ENCODE results near the gene PID1.

The PID1 gene, protein sequence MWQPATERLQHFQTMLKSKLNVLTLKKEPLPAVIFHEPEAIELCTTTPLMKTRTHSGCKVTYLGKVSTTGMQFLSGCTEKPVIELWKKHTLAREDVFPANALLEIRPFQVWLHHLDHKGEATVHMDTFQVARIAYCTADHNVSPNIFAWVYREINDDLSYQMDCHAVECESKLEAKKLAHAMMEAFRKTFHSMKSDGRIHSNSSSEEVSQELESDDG

DNA sequence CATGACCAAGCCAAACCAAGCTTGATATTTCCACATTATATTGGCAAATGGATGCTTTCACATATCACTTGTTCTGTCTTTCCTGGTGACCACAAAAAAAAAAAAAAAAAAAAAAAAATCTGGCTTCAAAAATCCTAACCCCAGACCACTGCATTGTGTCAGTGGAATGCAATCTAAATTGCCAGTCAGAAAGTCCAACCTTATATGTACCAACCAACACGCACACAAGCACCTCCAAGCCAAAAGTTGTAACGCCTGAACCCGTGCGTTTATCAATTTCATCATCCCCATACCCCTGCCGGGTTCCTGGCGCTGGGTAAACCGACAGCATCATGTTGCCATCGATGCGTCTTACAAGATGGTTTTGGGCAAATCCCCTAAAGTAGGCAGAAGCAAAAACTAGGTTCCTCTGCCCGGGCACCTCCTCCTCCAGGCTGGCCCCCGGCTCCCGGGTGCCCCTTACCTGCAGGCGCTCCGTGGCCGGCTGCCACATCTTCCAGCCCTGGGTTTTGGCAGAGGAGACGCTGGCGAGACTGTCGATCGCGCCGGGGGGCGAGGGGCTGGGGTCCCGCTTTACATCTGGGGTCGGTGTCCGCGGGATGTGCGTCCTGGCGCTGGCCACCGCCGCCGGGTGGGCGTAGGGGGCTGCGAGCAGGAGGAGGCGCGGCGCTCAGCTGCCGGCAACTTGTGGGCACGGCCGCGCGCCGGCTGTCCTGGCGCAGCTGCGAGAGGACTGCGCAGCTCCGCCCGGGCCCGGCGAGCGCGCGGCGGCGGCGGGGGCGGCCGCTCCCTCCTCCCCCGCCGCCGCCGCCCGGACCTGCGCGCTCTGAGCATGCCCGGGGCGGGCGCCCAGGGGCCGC, at the start of gene PID1:
PID1 (minus strand) TSS at position 737 of the 860 bp plus-strand sequence; CDS start at position 493, 244 bp downstream.
- no peak for DNase-seq (ENCODE audit: low read depth, low spot score)

DNA sequence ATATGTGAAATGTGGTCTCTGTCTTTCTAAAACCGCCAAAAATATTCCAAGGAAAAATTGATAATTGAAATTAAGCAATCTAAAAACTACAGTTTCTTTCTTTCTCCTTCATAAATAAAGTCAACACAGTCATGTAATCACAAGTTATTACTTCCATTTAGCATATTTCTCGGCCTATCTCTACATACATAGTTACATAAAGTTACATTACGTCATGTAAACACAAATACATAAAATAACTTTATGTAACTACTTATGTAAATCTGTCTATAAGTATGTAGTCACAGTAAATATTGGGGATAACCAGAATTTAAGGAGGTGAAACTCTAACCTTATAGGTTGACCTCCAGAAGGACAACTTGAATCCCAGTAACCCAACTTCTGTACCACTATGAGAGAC, 48.5 kb upstream of the PID1 start:
- no peak for DNase-seq (ENCODE audit: low read depth, low spot score)

DNA sequence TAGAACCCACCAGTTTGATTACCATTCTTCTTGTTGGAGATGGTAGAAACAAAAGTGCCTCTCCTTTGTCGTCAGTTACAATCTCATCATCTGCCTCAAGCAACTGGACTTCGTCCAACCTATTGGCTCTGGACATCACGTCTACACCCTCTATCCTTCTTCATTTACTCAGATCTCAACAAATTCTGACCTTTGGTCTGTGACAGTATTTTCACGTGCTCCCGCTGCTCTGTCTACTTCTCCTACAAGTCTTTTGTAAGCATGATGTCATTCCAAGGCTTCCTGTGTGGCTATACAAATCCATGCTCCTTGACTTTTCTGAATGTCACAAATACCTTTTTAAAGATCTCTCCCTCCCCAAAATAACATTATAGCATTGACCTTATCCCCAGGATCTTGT, 43.0 kb upstream of the PID1 start:
- no peak for DNase-seq (ENCODE audit: low read depth, low spot score)

DNA sequence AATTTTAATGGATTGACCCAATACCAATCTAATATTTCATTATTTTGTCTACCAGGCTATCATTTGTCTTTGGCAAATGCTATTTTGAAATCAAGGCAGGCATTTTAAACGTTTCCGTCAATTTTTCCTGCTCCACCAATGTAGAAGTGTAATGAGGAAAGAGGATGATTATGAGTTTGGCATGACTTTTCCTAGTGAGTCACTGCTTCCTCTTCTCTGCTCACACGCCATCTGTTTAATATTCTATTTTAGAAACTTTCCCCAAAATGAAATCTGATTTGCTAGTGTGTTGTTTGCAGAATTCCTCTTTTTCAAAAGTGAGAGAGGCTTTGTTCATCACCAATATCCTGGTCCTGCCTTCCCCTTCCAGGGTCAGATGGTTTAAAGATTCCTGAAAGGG, 42.5 kb upstream of the PID1 start:
- no peak for DNase-seq (ENCODE audit: low read depth, low spot score)

DNA sequence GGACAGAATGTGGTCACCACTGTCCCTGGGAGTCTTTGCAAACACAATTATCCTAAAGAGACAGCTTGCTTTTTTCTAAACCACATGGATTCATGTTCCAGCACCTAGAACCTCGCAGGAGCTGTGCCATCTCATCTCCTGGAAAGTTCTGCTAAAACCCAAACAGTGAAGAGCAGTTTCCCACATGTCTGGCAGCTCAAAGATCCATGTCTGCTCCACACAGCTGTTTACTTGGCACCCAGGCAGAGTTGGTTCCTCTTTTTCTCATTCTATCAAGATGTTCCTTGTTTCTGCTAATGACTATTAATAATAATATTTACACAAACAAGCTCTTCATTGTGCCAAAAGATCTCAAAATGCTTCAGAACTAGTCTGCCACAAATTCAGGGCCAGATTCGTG, 30.1 kb upstream of the PID1 start:
- DNase-seq (ENCODE audit: low read depth, low spot score) = no peak

DNA sequence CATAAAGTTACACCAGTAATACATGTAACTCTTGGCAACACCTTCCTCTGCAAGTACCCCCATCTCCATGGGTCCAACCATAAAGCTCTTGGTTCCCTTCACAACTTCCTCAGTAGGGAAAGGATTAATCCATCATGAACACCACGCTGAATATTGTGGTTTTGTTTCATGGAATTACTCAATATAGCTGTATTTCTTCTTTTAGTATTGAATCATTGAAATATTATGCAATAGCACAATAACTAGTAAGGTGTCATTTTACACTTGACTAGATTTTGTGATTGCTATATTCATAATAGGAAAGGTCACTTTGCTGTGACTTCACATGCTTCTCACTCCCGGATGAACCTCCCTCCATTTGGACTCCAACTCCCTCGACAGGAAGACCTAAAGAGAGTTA, 29.7 kb upstream of the PID1 start:
- DNase-seq (ENCODE audit: low read depth, low spot score) = no peak

GRCh38 chr2:229300371-229300770, 29.3 kb upstream of the PID1 start:
- no peak for DNase-seq (ENCODE audit: low read depth, low spot score)

- no peak for DNase-seq (ENCODE audit: low read depth, low spot score)
Observed at GRCh38 chr2:229297247-229297646, 26.2 kb upstream of the PID1 start.

DNA sequence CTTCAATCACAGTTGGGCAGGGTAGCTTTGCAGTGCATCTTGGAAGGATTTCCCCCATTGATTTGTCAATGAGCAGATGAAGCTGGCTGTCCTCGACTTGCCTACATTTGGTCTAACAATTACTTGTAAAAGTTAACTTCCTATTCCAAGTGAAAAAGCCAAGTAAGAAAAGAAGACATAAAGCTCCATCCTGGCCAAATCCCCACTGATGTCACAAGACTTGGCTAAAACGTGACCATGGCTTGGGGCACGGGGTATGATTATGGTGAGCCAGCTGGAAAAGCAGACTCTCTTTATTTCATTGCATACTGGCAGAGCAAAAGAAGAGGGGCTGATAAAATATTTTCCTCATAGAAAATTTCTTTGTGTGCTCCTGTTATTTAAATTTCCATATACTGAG, 25.4 kb upstream of the PID1 start:
- DNase-seq (ENCODE audit: low read depth, low spot score) = no peak

GRCh38 chr2:229296016-229296415, 24.9 kb upstream of the PID1 start:
- no peak for DNase-seq (ENCODE audit: low read depth, low spot score)

DNA sequence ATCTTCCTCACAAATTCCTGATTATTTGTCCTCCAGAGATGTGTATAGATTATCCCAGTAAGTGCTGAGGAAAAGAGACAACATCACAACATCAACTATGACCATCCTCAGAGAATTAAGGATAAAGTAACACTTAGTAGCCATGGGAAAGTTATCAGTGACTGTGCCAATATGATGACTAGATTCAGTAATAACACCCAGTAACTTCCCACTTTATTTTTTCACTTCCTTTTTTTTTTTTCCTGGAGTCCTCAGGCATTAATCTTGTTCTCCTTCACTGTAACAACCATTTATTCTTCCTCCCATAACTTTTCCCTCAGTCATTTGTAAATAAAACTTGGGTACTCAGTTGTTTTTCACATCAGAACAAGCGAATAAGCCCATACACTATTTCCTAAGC, 16.7 kb upstream of the PID1 start:
- DNase-seq (ENCODE audit: low read depth, low spot score) = no peak

GRCh38 chr2:229282758-229283546, 11.9 kb upstream of the PID1 start:
- DNase-seq (ENCODE audit: low read depth, low spot score) = no peak

DNA sequence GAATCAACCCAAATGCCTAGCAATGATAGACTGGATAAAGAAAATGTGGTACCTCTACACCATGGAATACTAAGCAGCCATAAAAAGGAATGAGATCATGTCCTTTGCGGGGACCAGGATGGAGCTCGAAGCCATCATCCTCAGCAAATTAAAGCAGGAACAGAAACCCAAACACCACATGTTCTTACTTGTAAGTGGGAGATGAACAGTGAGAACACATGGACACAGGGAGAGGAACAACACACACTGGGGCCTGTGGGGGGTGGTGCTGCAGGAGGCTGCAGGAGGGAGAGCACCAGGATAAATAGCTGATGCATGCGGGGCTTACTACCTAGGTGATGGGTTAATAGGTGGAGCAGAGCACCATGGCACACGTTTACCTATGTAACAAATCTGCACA, 8.4 kb upstream of the PID1 start:
- DNase-seq (ENCODE audit: low read depth, low spot score) = no peak

DNA sequence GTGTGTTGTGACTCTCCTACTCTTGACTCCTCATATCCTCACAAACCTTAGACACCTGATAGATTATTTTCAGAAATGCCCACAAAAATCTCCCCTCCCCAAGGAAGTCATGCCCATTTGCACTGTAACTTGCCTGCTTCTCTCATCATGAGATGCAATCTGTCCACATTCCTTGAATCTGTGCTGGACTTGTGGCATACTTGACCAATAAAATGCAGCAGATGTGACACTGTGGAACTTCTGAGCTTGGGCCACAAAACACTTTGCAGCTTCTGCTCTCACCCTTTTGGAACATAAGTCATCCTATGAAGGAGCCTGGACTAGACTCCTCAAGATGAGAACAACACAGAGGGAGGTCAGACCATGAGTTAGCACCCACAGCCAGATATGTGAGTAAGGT, 4.4 kb upstream of the PID1 start:
- no peak for DNase-seq (ENCODE audit: low read depth, low spot score)

- no peak for DNase-seq (ENCODE audit: low read depth, low spot score)
Observed at GRCh38 chr2:229273723-229274338, 2.7 kb upstream of the PID1 start.

DNA sequence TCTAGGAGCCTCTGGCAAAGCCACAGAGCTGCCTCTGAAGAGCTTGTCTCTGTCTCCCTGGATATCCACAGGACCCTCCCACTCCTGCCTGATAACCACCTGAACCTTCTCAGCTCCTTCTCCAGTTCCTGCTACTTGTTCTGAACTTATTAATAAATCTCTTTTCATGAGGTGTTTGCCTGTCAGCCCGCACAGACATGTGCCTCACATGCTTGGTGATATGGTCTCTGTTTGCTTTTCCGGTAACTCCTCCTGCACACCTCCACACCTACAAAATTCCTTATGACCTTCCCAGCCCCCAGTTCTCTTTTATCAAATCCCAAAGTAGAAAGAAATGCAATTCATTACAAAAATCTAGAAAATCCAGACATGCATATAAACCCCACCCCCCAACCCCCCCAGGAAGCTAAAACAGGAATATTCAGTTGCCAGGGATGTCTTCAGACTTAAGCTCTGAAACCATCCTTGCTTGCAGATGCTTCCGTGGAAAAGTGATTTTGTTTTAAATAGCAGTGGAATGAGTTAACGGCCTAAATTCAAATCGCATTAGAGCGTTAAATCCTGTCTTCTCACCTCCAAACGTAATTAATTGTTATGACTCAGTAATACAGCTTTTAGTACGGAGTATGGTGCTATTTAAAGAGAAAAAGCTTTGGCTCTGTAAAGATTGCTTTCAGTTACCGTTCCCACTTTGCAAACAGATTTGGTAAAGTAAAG, 2.1 kb upstream of the PID1 start:
- no peak for DNase-seq (ENCODE audit: low read depth, low spot score)

GRCh38 chr2:229269941-229270340, 1.1 kb downstream of the PID1 start:
- DNase-seq (ENCODE audit: low read depth, low spot score) = no peak

- no peak for DNase-seq (ENCODE audit: low read depth, low spot score)
Observed at GRCh38 chr2:229269146-229269545, 1.9 kb downstream of the PID1 start.

DNA sequence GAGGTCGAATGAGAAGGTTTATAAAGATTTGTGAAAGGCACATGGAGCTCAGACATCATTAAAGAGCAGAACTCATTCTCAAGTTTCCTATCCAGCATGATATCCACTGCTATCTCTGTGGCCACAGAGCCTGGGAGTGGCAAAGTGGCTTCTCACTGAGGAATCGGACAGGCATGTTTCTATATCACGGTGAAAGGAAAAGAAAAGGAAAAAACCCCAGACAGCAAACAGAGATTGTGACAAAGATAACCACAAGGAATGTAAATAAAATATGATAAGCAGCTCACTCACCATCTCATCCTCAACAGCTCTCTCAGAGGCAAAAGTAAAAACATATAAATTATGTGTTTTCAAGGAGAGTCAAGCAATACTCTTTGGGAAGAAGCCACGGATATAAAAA, 2.5 kb downstream of the PID1 start:
- no peak for DNase-seq (ENCODE audit: low read depth, low spot score)

GRCh38 chr2:229267080-229267479, 4.0 kb downstream of the PID1 start:
- no peak for DNase-seq (ENCODE audit: low read depth, low spot score)

DNA sequence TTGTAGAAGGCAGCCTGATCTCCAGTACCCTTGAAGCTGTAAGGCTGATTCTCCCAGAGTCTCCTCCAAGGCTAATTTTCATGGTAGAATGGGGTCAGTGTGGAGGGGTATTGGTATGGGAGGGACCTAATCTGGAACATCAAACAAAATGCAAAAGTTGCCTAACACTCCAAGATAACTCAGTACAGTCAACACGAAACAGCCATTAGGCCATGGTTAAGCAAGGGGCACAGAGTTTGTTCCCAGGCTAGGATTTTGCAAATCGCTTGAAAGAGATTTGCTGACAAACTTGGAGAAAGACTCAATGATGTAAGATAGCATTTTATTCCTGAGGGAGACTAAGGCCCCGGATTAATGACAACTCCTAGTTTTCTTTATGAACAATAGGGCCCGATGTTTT, 5.4 kb downstream of the PID1 start:
- DNase-seq (ENCODE audit: low read depth, low spot score) = no peak

Data from activated CD4-positive, CD25-positive, alpha-beta regulatory T cell treated with anti-CD3 and anti-CD28 coated beads, Interleukin-2, amount 50 U/mL, for 16 hours (primary cell).